ENCODE results near the gene SPRN.

SPRN gene

GRCh38 chr10:133457100-133457841, 32.8 kb upstream of the SPRN start:
- Histone ChIP-seq H3K4me3 (ENCODE audit: low read length) (no peak overlapping the region), H3K9ac (ENCODE audit: low read length) (no peak overlapping the region), H3K9me3 (replicated peaks; ENCODE audit: insufficient read depth, low read length) (no peaks in the 10 kb centered on the region), H3K4me2 (ENCODE audit: low read depth, low read length) (no peak overlapping the region), H3K36me3 (replicated peaks; ENCODE audit: insufficient read depth, low read length) (no peaks in the 10 kb centered on the region), H3K27ac (ENCODE audit: low read length) (no peak overlapping the region), H4K20me1 (ENCODE audit: insufficient read depth, low read length) (no peaks in the 10 kb centered on the region), H3K27me3 (replicated peaks; ENCODE audit: insufficient read depth, low read length) (no peaks in the 10 kb centered on the region), H3F3A (ENCODE audit: insufficient read depth, low read length) (no peaks in the 10 kb centered on the region), H3K9me2 (replicated peaks; ENCODE audit: insufficient read depth, low read length) (no peaks in the 10 kb centered on the region), H3K79me2 (ENCODE audit: low read length) (no peaks in the 10 kb centered on the region), H2AFZ (ENCODE audit: low read length) (no peak overlapping the region), H3K4me1 (ENCODE audit: low read length) (no peaks in the 10 kb centered on the region)
- DNase-seq: no peak
- TF ChIP-seq EZH2phosphoT487 (IDR thresholded peaks at IDR 0.05; ENCODE audit: low read length) (no peak), CTCF (IDR thresholded peaks at IDR 0.05; ENCODE audit: low read length) (no peak)

- Histone ChIP-seq H3K4me2 (ENCODE audit: low read depth, low read length) (no peak overlapping the region), H3K4me1 (ENCODE audit: low read length) (no peaks in the 10 kb centered on the region), H3K36me3 (replicated peaks; ENCODE audit: insufficient read depth, low read length) (no peaks in the 10 kb centered on the region), H3K4me3 (ENCODE audit: low read length) (no peak overlapping the region), H3K27ac (ENCODE audit: low read length) (no peak overlapping the region), H3K79me2 (ENCODE audit: low read length) (no peaks in the 10 kb centered on the region), H3K9ac (ENCODE audit: low read length) (no peak overlapping the region), H2AFZ (ENCODE audit: low read length) (no peak overlapping the region), H4K20me1 (ENCODE audit: insufficient read depth, low read length) (no peaks in the 10 kb centered on the region), H3K9me3 (replicated peaks; ENCODE audit: insufficient read depth, low read length) (no peaks in the 10 kb centered on the region), H3F3A (ENCODE audit: insufficient read depth, low read length) (no peaks in the 10 kb centered on the region), H3K27me3 (replicated peaks; ENCODE audit: insufficient read depth, low read length) (no peaks in the 10 kb centered on the region; the same call in 1 of the 2 replicates), H3K9me2 (replicated peaks; ENCODE audit: insufficient read depth, low read length) (no peaks in the 10 kb centered on the region)
- no peak for DNase-seq
- TF ChIP-seq CTCF (IDR thresholded peaks at IDR 0.05; ENCODE audit: low read length) (no peak), EZH2 (optimal IDR thresholded peaks at IDR 0.05; ENCODE audit: low read depth, low read length) (no peak), EZH2phosphoT487 (IDR thresholded peaks at IDR 0.05; ENCODE audit: low read length) (no peak)
These were observed 31.9 kb upstream of the SPRN start for GRCh38 chr10:133456041-133456951.

GRCh38 chr10:133455611-133456031, 31.2 kb upstream of the SPRN start:
- Histone ChIP-seq H3K9me3 (replicated peaks; ENCODE audit: insufficient read depth, low read length) (no peaks in the 10 kb centered on the region), H3K4me1 (ENCODE audit: low read length) (no peaks in the 10 kb centered on the region), H3F3A (ENCODE audit: insufficient read depth, low read length) (no peaks in the 10 kb centered on the region), H3K79me2 (ENCODE audit: low read length) (no peaks in the 10 kb centered on the region), H2AFZ (ENCODE audit: low read length) (no peak overlapping the region), H3K27me3 (replicated peaks; ENCODE audit: insufficient read depth, low read length) (no peaks in the 10 kb centered on the region; the same call in 1 of the 2 replicates), H3K9ac (ENCODE audit: low read length) (no peak overlapping the region), H3K27ac (ENCODE audit: low read length) (no peak overlapping the region), H4K20me1 (ENCODE audit: insufficient read depth, low read length) (no peaks in the 10 kb centered on the region), H3K36me3 (replicated peaks; ENCODE audit: insufficient read depth, low read length) (no peaks in the 10 kb centered on the region), H3K4me2 (ENCODE audit: low read depth, low read length) (no peak overlapping the region), H3K4me3 (ENCODE audit: low read length) (no peak overlapping the region), H3K9me2 (replicated peaks; ENCODE audit: insufficient read depth, low read length) (no peaks in the 10 kb centered on the region)
- TF ChIP-seq CTCF (IDR thresholded peaks at IDR 0.05; ENCODE audit: low read length) (no peak), EZH2 (optimal IDR thresholded peaks at IDR 0.05; ENCODE audit: low read depth, low read length) (no peak), EZH2phosphoT487 (IDR thresholded peaks at IDR 0.05; ENCODE audit: low read length) (no peak)
- DNase-seq: no peak
